HepG2 (cell line): ENCODE results near the gene PLA2G4B. TPM values are rescaled to one million over a fixed set of nuclear protein-coding genes. Genes with fewer than 3 reads are reported as not detected.

Source experiments
- ARID2 ChIP-seq: sonication (generic); formaldehyde crosslinking; IDR thresholded peaks from 2 replicates; pipeline ENCODE4 v1.8.1; 2022; ENCODE audit warnings: mild to moderate bottlenecking, missing genetic modification reagents, borderline replicate concordance
- CEBPG ChIP-seq: IDR thresholded peaks from 2 replicates; pipeline ENCODE4 v1.6.1; 2016
- ELF1 ChIP-seq: sonication (generic); formaldehyde crosslinking; IDR thresholded peaks from 2 replicates; pipeline ENCODE4 v1.4.0; 2020; ENCODE audit warnings: missing genetic modification reagents
- GABPB1 ChIP-seq: IDR thresholded peaks from 2 replicates; pipeline ENCODE4 v1.6.1; 2016; ENCODE audit warnings: mild to moderate bottlenecking, missing genetic modification reagents, moderate library complexity, missing compliant biosample characterization
- HMG20B ChIP-seq: conservative IDR thresholded peaks from 2 replicates; pipeline ENCODE4 v1.6.1; 2016; ENCODE audit warnings: missing genetic modification reagents, missing compliant biosample characterization
- HNRNPK ChIP-seq: fragments of 200-400 bp; formaldehyde crosslinking; IDR thresholded peaks from 2 replicates; pipeline ENCODE4 v1.6.1; 2018; ENCODE audit warnings: low read length, low read depth, moderate library complexity, mild to moderate bottlenecking; ENCODE audit not compliant: poor library complexity, severe bottlenecking
- HNRNPLL ChIP-seq: fragments of 200-400 bp; formaldehyde crosslinking; IDR thresholded peaks from 2 replicates; pipeline ENCODE4 v1.6.1; 2017; ENCODE audit warnings: mild to moderate bottlenecking, low read depth, low read length; ENCODE audit not compliant: poor library complexity, severe bottlenecking
- KDM4B ChIP-seq: sonication (generic); formaldehyde crosslinking; IDR thresholded peaks from 2 replicates; pipeline ENCODE4 v1.4.0; 2020; ENCODE audit warnings: missing genetic modification reagents
- MXD1 ChIP-seq: sonication (generic); formaldehyde crosslinking; IDR thresholded peaks from 2 replicates; pipeline ENCODE4 v1.4.0; 2020; ENCODE audit warnings: mild to moderate bottlenecking, missing genetic modification reagents
- MXD4 ChIP-seq: IDR thresholded peaks from 2 replicates; pipeline ENCODE4 v1.6.1; 2016; ENCODE audit warnings: mild to moderate bottlenecking, missing biosample characterization, missing genetic modification reagents
- MYPOP ChIP-seq: sonication (generic); formaldehyde crosslinking; IDR thresholded peaks from 2 replicates; pipeline ENCODE4 v1.8.1; 2023; ENCODE audit warnings: mild to moderate bottlenecking, moderate library complexity, missing genetic modification reagents
- POLR2A ChIP-seq, 2 experiments: IDR thresholded peaks; 2 replicates each; pipeline ENCODE4 v1.6.1; 2011; ENCODE audit warnings: low read depth in 2 of 2, low read length in 2 of 2, mild to moderate bottlenecking in 1 of 2, moderate library complexity in 1 of 2; ENCODE audit not compliant: insufficient read depth in 1 of 2
- RARA ChIP-seq: IDR thresholded peaks from 2 replicates; pipeline ENCODE4 v1.6.1; 2016; ENCODE audit warnings: missing genetic modification reagents, missing compliant biosample characterization
- SIN3A ChIP-seq: IDR thresholded peaks from 2 replicates; pipeline ENCODE4 v1.6.1; 2011; ENCODE audit warnings: low read depth, mild to moderate bottlenecking, control low read depth, low read length, borderline replicate concordance
- YY1 ChIP-seq: IDR thresholded peaks from 2 replicates; pipeline ENCODE4 v1.6.1; 2011; ENCODE audit warnings: low read length, low read depth, moderate library complexity, mild to moderate bottlenecking; ENCODE audit not compliant: insufficient read depth, insufficient replicate concordance
- ZBTB42 ChIP-seq: sonication (generic); formaldehyde crosslinking; IDR thresholded peaks from 2 replicates; pipeline ENCODE4 v1.5.0; 2020; ENCODE audit warnings: mild to moderate bottlenecking, missing genetic modification reagents
- ZNF317 ChIP-seq: sonication (generic); formaldehyde crosslinking; IDR thresholded peaks from 2 replicates; pipeline ENCODE4 v1.5.0; 2020; ENCODE audit warnings: mild to moderate bottlenecking, missing genetic modification reagents
- ZNF552 ChIP-seq: sonication (generic); formaldehyde crosslinking; IDR thresholded peaks from 2 replicates; pipeline ENCODE4 v1.9.0; 2022; ENCODE audit warnings: missing genetic modification reagents, mild to moderate bottlenecking, borderline replicate concordance
- ZNF737 ChIP-seq: sonication (generic); formaldehyde crosslinking; IDR thresholded peaks from 2 replicates; pipeline ENCODE4 v1.5.0; 2020; ENCODE audit warnings: missing genetic modification reagents, mild to moderate bottlenecking, borderline replicate concordance
- ZNF776 ChIP-seq: sonication (generic); formaldehyde crosslinking; IDR thresholded peaks from 2 replicates; pipeline ENCODE4 v1.4.0; 2020; ENCODE audit warnings: mild to moderate bottlenecking, missing genetic modification reagents
- polyA plus RNA-seq, 8 experiments: library from polyadenylated mRNA; depleted of rRNA in 3 of 8; stranded (reverse) in 7 of 8; unstranded in 1 of 8; fragments of >200 nt; fragmentation: Illumina TruSeq in 4 of 8; extraction: Trizol in 4 of 8; gene quantifications; 2 replicates each; pipeline versions ENCODE4 v1.2.1 to v1.2.3, GENCODE V29; 2011 to 2016; ENCODE audit warnings: low read depth in 4 of 8, missing spikeins in 1 of 8, mixed read lengths in 1 of 8; ENCODE audit not compliant: insufficient read depth in 1 of 8
- total RNA-seq, 5 experiments: library from RNA; depleted of rRNA; stranded (reverse); fragments of >200 nt; fragmentation: Illumina TruSeq; extraction: Trizol; gene quantifications; 2 replicates each; pipeline ENCODE4 v1.2.3, GENCODE V29; 2016; ENCODE audit warnings: low read depth in 1 of 5
- TF ChIP-seq, protein P1 (sequence below): sonication (generic); formaldehyde crosslinking; IDR thresholded peaks from 2 replicates; pipeline ENCODE4 v1.5.0; 2020; ENCODE audit warnings: missing genetic modification reagents, mild to moderate bottlenecking, borderline replicate concordance
- TF ChIP-seq, protein P2 (sequence below): sonication (generic); formaldehyde crosslinking; IDR thresholded peaks from 2 replicates; pipeline ENCODE4 v1.5.0; 2020; ENCODE audit warnings: mild to moderate bottlenecking, missing genetic modification reagents
- TF ChIP-seq, protein P3 (sequence below): IDR thresholded peaks from 2 replicates; pipeline ENCODE4 v1.6.1; 2016; ENCODE audit warnings: mild to moderate bottlenecking, missing biosample characterization, missing genetic modification reagents

PLA2G4B gene
- total and polyA plus RNA-seq, 2 of the 13 experiments (the other 11 are each of a cell fraction or from before 2014, with no cell fraction given) = 5.1 to 8.0 TPM

GRCh38 chr15:41827880-41828806, 10.5 kb upstream of the PLA2G4B start, which contains the start of gene JMJD7 (continued):
- TF ChIP-seq HMG20B (CRISPR knock-in tag) = no peak
- TF ChIP-seq MXD4 = peak; percentile 52
- TF ChIP-seq ZBTB42 = 0 out of 2 replicates have a peak, but pooled peaks have one; percentile 37
- TF ChIP-seq, protein P1, sequence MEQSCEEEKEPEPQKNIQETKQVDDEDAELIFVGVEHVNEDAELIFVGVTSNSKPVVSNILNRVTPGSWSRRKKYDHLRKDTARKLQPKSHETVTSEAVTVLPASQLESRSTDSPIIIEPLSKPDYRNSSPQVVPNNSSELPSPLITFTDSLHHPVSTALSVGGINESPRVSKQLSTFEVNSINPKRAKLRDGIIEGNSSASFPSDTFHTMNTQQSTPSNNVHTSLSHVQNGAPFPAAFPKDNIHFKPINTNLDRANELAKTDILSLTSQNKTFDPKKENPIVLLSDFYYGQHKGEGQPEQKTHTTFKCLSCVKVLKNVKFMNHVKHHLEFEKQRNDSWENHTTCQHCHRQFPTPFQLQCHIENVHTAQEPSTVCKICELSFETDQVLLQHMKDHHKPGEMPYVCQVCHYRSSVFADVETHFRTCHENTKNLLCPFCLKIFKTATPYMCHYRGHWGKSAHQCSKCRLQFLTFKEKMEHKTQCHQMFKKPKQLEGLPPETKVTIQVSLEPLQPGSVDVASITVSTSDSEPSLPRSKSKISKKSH = no peak
- TF ChIP-seq, protein P2, sequence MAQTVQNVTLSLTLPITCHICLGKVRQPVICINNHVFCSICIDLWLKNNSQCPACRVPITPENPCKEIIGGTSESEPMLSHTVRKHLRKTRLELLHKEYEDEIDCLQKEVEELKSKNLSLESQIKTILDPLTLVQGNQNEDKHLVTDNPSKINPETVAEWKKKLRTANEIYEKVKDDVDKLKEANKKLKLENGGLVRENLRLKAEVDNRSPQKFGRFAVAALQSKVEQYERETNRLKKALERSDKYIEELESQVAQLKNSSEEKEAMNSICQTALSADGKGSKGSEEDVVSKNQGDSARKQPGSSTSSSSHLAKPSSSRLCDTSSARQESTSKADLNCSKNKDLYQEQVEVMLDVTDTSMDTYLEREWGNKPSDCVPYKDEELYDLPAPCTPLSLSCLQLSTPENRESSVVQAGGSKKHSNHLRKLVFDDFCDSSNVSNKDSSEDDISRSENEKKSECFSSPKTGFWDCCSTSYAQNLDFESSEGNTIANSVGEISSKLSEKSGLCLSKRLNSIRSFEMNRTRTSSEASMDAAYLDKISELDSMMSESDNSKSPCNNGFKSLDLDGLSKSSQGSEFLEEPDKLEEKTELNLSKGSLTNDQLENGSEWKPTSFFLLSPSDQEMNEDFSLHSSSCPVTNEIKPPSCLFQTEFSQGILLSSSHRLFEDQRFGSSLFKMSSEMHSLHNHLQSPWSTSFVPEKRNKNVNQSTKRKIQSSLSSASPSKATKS (CRISPR knock-in tag) = 0 out of 2 replicates have a peak, but pooled peaks have one; percentile 49
- TF ChIP-seq GABPB1 (CRISPR knock-in tag) = peak; percentile 61; the same call in 1 of the 2 replicates
- peak; percentile 85 for TF ChIP-seq YY1
- TF ChIP-seq SIN3A = peak; percentile 58; the same call in 1 of the 2 replicates
- TF ChIP-seq POLR2A (IDR thresholded peaks at IDR 0.05; ENCODE audit: insufficient read depth in 1 of 2, low read depth in 2 of 2, low read length in 2 of 2) = peak; percentile 87 to 90
- TF ChIP-seq HNRNPLL = peak; percentile 93
- 0 out of 2 replicates have a peak, but pooled peaks have one; percentile 36 for TF ChIP-seq ZNF776 (CRISPR knock-in tag)
- TF ChIP-seq ZNF737 (CRISPR knock-in tag) = no peak
- TF ChIP-seq ZNF552 (CRISPR knock-in tag) = peak; percentile 25; the same call in 1 of the 2 replicates
- peak; percentile 90 for TF ChIP-seq HNRNPK
- TF ChIP-seq MXD1 = peak; percentile 73; the same call in 1 of the 2 replicates
- peak; percentile 59; the same call in 1 of the 2 replicates for TF ChIP-seq MYPOP
- TF ChIP-seq CEBPG (CRISPR knock-in tag) = no peak
- TF ChIP-seq KDM4B (CRISPR knock-in tag) = peak; percentile 22; the same call in 1 of the 2 replicates
- 0 out of 2 replicates have a peak, but pooled peaks have one; percentile 25 for TF ChIP-seq ARID2
- TF ChIP-seq ELF1 = 0 out of 2 replicates have a peak, but pooled peaks have one; percentile 26
- TF ChIP-seq, protein P3, sequence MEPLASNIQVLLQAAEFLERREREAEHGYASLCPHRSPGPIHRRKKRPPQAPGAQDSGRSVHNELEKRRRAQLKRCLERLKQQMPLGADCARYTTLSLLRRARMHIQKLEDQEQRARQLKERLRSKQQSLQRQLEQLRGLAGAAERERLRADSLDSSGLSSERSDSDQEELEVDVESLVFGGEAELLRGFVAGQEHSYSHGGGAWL (CRISPR knock-in tag) = peak; percentile 78
- TF ChIP-seq RARA = 0 out of 2 replicates have a peak, but pooled peaks have one; percentile 9
- 0 out of 2 replicates have a peak, but pooled peaks have one; percentile 72 for TF ChIP-seq ZNF317 (CRISPR knock-in tag)
